NCI-H526 (cell line): ENCODE measurements around the gene ZNF521.
A peak's percentile ranks its signal among the peaks of the same experiment; 100 is the strongest.

Experiments used
- DNase-seq, 2 experiments: peaks; one replicate each; lab custom pipeline; 2025; lab: John Stamatoyannopoulos, UW

ZNF521 gene

GRCh38 chr18:25351777-25352628 lies at the start of gene ZNF521:
TSS of gene ZNF521 (minus strand) at chr18:25352166. CDS start at chr18:25350946, 1,220 bp downstream.
- DNase-seq, result peak; percentile 61 to 81

- no peak for DNase-seq
These were observed 47.6 kb upstream of the ZNF521 start for GRCh38 chr18:25399554-25399953.

DNA sequence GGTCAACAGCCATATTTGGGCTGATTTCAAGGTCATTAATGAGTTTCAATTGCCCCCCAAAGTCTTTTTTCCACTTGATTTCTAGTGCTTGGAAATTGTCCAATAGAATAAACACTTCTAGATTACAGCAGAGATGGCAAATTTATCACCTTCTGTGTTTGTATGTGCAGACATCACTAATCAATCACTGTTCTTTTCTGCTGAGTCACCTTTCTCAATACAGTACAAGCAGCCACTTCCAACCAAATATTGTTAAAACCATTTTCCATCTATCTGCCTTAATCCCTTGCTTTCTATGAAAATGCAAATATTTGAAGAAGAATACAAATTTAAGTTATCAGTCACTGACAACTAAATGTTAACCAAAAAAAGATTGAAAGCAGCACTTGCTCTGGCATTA lies 40.2 kb upstream of the ZNF521 start:
- no peak for DNase-seq

GRCh38 chr18:25373432-25374179 lies 21.6 kb upstream of the ZNF521 start:
- DNase-seq, result no peak

- DNase-seq, result no peak
These were observed 18.4 kb upstream of the ZNF521 start for GRCh38 chr18:25370391-25370790.

DNA sequence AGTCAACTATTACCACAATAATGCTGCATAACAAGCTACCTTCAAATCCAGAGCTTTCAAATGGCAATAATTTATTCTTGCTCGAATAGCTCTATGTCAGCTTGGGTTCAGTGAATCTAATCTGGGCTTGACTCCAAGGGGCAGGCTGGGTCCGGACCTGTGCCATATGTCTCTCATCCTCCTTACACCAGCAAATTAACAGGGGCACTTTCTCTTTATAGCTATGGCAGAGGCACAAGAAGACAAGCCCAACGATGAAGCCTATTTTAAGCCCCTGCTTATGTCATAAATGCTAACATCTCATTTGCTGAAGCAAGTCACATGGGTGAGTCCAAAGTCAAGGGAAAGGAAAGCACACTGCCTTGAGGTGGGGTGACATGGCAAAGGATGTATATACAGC lies 13.3 kb upstream of the ZNF521 start:
- no peak for DNase-seq

GRCh38 chr18:25364732-25365131 lies 12.8 kb upstream of the ZNF521 start:
- DNase-seq, result no peak

- no peak for DNase-seq
These were observed 8.4 kb upstream of the ZNF521 start for GRCh38 chr18:25360301-25360899.

GRCh38 chr18:25353080-25353479 lies 1.1 kb upstream of the ZNF521 start:
- DNase-seq, result no peak

- no peak for DNase-seq
These were observed 651 bp upstream of the ZNF521 start for GRCh38 chr18:25352629-25353005.

GRCh38 chr18:25351280-25351775 lies 638 bp downstream of the ZNF521 start:
- DNase-seq, result no peak

DNA sequence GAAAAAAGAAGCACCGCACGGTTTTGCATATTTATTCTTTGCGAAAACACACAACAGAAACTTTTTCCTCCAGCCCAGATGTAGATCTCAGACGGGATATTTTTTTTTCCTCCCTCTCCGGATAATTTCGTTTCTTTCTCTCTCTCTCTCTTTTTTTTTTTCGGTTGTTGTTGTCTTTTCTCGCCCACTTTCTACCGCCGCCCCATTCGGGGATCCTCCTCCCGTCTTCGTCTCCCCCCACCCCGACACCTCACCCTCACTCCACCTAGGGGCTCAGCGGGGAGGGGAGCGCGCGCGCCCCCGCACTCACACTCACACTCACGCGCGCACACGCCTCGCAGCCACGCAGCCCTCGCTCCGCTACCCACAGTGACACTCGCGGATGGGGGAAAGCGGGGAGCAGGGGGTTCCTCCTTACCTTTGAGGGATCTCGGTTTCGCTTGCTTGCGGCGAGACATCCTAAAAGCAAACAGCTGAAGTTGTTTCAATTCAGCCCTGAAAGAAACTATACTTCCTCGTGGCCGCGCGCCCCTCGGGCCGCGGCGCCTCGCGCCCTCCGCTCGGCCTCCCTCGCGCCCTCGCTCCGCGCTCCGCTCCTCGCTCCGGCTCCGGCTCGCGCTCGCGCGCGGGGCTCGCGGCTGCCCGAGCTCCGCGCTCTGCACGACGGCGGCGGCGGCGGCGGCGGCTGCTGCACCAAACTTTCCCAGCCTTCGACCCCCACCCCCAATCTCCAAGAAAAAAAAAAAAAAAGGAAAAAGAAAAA lies 1.3 kb downstream of the ZNF521 start:
- DNase-seq, result peak in 1 of 2 experiments; percentile 31

GRCh38 chr18:25349926-25350487 lies 2.0 kb downstream of the ZNF521 start:
- peak in 1 of 2 experiments; percentile 2 for DNase-seq

DNA sequence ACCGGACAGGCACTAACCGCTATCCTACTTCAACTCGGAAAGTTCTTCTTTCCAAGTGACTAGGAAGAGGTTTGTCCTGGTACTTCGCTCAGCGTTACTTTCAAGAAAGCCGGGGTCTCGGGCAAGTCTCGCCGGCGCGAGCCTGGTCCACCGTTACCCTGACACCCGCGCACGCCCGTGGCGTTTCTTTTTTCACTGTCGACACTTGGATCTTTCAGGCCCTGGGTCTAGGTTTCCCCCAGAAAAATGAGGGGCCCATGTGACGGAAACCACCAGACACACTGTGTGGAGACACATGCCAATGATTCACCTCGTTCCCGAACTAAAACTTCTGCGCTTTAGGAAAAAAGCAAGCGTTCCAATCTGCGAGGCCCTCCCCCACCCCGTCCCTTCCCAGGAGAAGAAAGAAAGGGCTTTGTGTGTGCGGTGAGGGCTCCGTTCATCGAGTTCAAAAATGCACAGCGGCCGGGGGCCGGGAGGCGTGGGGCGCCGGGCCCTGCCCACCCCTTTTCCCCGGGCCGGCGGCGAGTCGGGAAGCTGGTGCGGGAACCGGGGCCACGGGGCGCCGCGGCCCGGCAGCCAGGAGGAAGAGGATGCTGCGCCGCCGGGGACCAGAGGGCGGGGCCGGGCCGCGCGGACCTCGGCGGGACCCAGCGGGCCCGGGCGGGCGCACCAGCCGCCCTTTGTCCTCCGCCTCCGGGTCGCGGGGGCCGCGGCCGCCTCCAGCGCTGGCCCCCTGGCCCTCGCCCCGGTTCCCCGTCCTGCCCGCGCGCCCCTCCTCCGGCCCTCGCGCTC lies 2.6 kb downstream of the ZNF521 start:
- peak in 1 of 2 experiments; percentile 15 for DNase-seq

GRCh38 chr18:25348386-25349130 lies 3.4 kb downstream of the ZNF521 start:
- DNase-seq, result no peak

DNA sequence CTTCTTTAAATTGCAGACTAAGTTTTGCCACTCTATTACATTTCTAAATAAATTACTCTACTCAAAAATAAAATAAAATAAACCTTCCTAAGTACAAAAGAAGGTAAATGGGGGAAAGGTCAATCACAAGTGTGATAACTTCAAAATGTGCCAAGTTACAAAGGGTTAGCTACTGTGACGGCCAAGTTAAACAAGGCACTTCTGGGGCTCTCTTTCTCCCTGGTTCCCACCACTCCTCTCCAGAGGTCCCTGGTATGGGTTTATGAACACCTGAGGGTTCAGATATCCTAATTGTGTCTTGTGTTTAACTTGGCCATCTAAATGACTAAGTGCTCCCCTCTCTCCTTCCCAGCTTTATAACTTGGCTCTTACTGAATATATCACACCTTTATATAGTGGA lies 5.4 kb downstream of the ZNF521 start:
- no peak for DNase-seq

GRCh38 chr18:25345081-25345866 lies 6.7 kb downstream of the ZNF521 start:
- DNase-seq, result no peak

DNA sequence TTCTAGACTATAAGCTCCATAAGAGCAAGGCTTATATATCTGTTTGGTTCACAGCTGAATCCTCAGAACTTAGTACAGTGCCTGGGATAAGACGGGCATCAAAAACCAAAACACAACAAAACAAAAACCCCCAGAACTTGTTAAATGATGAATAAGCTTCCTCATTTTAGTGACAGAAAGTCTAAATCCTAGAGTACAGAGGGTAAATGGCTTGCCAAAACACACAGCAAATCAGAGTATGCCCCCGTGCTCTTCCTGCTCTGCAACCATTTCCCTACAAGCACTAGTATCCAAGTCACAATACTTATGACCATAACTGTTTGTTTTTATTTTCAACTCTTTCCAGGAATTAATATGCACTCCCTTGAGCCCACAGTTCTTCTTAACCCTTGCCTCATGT lies 10.1 kb downstream of the ZNF521 start:
- DNase-seq, result no peak

GRCh38 chr18:25340762-25341161 lies 11.2 kb downstream of the ZNF521 start:
- DNase-seq, result no peak
